Stimulated activated CD4-positive, alpha-beta T cell treated with anti-CD3 and anti-CD28 coated beads, Interleukin-4, amount 100 ng/mL, for 1 hour (primary cell): ENCODE measurements around the gene DNM1.
"Not testable (repeated sequence)": the region's sequence is repeated elsewhere in the genome, so short reads cannot be mapped to it uniquely, and the experiment has no call there.

Experiments
- DNase-seq: peaks from one replicate; pipeline ENCODE4 v3.0.0-alpha.2; 2020

DNM1 gene

DNA sequence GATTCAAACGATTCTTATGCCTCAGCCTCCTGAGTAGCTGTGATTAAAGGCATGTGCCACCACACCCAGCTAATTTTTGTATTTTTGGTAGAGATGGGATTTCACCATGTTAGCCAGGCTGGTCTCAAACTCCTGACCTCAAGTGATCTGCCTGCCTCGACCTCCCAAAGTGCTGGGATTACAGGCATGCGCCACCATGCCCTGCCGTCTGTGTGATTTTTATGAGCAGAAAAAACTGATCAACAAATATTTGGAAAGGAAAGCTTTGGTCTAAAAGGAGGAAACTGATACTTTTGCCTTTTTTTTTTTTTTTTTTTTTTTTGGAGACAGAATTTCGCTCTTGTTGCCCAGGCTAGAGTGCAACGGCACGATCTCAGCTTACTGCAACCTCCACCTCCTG is 27.7 kb downstream of the DNM1 start:
- not testable (repeated sequence) for DNase-seq

DNA sequence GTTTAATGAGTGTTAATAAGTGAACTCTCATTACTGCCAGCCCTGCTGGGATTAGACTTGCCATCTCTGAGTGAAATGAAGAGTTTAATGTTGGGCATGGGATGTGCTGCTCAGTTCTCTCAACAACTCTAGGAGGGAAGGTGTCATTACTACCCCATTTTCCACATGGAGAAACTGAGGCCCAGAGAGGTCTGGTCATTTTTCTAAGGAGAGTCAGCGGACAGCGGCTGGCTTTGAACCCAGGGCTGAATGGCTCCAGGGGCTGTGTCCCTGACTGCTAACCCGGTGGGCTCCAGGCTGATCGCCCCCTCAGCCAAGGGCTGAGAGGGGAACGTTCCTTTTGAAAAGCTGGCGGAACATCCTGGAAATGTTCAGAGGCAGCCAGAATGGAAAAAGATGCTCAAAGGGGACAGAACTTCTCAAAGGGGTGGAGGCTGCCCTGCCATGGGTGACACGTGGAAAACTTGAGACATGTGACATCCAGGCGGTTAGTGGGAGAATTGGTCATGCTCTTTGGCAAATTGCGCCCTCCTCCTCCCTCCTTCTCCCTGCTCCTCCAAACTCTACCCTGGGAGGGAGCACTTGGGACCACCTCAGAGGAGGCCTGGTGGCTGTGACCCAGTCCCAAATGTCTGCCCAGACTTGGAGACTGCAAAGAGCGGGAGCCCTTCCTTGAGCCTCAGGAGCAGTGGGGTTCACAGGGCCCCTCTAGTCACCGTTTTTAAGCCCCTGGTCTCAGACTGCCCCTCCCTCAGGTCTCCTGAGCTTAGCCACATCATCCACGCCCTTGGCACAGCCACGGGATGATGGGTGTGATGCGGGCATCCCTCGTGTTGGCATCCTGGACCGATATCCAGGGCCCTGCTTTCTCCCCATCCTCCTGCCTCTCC is 28.7 kb downstream of the DNM1 start:
- no peak for DNase-seq

DNA sequence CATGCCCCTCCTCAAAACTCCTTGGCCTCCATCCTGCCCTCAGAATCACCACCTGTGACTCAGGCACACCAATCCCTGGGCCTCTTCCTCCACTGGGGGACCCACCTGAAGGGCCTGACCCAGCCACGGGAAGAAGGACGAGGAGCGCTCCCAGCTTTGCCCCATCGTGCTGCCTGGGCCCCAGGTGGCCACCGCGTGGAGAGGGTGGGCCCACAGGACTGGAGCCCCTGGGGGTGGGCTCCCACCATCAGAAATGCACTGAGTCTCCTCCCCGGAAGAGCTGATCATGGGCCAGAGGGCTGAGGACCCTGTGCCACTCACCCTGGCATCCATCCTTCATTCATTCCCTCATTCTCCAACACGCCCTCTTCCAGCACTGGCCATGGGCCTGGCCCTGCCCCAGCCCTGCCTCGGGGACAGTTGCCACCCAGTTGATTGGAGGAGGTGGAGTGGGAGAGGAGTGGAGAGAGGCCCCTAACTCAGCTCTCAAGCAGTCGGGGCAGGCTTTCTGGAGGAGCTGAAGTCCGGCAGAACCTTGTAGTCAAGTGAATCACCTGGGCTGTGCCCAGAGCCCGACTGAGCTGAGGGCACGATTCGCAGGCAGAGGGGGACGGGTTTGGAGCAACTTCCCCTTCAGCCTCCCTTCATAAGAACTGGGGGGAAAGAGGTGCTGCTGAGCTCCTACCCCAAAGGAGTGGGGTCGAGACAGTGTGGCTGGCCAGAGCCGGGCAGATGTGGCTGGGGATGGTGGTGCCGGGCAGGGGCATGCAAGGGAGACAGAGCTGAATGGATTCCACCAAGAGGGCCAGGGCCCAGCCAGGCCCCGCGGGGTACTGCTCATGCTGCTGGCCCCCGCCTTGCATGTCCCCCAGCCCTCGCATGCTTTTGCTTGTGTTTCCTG is 29.6 kb downstream of the DNM1 start:
- no peak for DNase-seq

DNA sequence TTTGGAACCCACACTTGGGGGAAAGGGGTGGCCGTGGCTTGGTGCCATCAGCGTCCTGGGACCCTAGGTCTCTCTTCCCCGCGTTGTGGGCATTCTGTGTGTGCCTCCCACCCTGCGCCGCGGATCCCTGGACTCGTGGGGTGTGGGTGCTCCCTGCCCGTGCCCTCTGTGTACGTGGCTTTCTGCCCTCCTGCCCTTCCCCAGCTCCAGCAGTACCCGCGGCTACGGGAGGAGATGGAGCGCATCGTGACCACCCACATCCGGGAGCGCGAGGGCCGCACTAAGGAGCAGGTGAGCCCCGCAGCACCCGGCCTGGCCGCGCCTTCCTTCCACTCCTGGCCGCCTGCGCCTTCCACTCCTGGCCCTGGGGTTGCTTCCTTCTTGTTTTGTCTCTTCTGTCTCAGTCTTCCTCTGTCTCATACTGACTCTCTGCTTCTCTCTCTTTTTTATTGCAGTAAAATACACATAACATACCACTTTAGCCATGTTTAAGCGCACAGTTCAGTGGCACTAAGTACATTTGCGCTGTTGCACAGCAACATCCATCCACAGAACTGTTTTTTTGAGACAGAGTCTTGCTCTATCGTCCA is 30.7 kb downstream of the DNM1 start:
- no peak for DNase-seq

DNA sequence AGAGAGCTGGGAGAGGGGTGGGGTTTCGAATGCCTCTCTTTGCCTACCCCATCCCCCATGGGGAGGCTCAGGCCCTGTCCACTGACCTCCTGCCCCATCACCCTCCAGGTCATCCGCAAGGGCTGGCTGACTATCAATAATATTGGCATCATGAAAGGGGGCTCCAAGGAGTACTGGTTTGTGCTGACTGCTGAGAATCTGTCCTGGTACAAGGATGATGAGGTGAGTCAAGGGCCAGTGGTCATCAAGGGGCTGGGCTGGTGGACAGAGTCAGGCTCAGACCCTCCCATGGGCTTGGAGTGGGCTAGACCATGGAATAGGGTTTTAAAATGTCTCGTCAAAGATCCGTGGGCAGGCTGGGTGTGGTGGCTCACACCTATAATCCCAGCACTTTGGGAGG is 38.9 kb downstream of the DNM1 start:
- no peak for DNase-seq

DNA sequence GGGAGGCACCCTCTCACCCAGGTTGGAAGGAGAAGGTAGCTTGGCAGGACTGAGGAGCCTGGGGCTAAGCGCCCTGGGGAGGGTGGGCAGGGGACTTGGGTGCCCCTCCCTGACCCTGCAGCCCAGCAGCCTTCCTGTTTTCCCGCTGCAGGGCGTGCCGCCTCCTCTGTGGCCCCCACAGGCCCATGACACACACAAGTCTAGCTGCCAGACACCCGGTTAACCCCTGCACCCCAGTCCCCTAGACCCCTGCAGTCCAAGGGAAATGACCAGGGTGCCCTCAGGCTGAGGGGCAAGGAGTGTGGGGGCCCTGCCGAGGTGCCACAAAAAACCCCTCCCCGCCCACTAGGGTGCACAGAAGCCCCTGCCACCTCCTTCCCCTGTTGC is 39.6 kb downstream of the DNM1 start:
- DNase-seq, result no peak

DNA sequence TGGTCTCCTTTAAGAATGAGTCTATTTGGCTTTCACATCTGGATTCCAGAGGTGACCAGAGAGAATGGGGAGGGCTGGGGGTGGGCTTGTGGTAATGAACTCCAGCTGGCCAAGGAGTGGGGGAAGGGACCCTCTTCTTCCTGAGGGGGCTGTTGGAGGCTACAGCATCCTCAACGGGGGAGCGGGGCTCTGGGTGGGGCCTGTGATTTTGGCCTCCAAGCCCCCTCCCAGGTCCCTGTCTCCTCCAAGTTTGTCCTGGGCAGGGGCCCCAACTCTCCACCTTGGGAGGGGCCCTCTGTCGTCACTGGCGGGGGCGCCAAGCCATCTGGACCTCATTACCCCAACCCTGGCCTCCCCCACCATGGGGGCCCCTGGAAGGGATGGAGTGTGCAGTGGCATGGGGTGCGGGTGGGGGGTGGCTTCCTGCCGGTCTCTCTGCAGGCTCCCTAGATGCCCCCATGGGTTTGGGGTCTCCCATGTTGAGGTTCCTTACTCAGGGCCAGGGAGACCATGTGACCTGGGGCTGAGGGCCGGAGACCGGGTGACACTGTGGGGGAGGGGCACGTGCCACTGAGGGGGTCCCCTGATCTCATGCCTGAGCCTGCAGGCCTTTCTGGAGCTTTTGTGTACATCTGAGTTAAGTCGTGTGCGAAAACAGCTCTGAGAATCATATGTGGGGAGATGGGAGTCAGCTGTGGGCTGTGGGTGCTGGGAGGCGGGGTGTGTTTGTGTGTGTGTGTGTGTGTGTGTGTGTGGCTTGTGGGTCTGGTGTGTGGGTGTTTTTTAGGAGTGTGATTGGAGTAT is 40.2 kb downstream of the DNM1 start:
- DNase-seq, result no peak

DNA sequence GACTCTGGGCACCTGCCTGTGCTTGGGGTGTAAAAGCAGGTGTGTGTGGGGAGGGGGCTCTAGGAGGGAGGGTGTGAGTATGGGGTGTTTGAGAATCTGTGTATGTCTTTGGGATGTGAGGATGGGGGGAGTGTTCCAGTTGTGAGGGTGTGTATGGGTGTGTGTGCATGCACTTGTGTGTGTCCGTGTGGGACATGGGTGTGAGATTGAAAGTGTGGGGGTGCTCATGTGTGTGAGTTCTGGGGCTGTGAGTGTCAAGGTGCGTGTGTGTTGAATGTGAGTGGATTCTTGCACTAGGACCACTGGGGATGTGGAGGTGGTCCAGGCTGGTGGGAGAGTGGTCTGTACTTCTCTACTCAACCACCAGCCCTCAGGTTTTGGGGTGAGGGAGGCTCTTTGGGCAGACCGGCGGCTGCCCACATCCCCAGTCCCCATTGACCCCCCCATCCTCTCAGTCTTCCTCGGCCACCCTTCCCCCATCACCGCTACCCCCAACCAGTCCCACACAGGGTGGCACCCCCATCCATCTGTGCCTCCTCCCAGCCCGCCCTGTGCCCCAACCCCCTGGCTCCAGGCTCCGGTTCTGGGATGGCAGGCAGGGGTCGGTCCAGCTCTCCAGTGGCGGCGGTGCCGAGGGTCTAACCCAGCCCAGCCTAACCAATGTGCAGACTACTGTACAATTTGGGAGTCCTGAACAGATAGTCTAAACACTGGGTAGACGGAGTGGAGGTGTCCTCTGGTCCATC is 41.1 kb downstream of the DNM1 start:
- DNase-seq, result no peak

DNA sequence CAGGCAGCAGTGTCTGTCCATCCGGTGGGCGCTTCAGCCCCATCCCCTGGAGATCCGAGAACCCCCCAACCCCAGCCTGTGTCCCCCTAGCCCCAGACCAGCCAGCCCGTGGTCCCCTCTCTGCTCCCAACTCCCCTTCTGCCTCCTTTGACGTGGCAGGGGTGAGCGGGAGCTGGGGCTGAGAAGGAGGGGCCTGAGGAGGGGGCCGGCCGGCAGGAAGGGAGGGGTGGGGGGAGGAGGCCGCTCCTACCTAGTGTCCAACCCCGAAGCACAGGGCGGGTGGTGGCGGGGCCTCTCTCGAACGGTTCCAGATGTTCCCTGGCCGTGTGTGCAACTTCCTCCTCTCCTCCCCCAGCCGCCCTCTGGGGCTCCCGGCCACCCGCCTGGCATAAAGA is 41.7 kb downstream of the DNM1 start:
- DNase-seq, result no peak

DNA sequence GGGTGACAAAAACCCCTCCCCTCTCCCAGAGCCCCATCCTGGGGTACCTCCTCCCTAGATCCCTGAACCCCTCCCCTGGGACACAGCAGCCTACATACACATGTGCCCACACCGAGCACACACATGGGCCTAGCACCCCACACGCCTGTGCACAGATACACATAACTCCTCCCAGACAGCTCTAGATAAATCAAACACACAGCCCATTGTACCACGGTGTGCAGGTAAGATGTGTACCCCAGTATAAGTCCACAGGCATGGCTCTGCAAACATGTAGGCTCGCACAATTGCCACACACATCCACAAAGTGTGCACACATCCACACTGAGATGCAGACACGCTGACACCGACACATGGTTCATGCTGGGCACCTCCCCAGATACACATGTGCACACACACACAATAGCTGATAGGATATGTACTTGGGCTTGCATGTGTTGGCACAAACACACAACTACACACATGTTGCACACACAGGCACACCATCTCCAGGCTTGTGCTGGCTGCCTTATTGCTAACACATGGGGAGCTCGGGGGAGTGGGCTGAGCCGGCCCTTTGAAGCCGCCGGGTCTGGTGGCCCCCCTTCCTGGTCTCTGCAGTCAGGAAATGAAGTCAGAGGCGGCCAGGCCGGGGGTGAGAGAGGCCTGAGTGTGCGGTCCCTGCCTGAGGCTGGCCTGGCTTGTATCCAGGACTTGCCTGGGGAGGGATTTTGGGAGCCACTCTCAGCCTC is 42.4 kb downstream of the DNM1 start:
- no peak for DNase-seq

DNA sequence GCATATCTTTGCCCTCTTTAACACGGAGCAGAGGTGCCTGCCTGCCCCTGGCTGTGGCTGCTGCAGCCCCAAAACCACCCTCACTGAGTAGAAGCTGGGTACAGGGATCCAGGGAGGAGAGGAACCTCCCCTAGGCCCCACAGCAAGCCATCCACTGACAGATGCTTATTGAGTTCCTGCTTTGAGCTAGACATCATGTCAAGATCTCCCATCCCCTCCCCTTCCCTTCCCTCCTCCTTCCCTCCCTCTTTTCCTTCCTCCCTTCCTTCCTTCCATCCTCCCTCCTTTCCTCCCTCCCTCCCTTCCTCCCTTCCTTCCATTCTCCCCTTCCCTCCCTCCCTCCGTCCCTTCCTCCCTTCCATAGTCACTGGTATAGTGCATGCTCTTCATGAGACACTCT is 43.3 kb downstream of the DNM1 start:
- no peak for DNase-seq

DNA sequence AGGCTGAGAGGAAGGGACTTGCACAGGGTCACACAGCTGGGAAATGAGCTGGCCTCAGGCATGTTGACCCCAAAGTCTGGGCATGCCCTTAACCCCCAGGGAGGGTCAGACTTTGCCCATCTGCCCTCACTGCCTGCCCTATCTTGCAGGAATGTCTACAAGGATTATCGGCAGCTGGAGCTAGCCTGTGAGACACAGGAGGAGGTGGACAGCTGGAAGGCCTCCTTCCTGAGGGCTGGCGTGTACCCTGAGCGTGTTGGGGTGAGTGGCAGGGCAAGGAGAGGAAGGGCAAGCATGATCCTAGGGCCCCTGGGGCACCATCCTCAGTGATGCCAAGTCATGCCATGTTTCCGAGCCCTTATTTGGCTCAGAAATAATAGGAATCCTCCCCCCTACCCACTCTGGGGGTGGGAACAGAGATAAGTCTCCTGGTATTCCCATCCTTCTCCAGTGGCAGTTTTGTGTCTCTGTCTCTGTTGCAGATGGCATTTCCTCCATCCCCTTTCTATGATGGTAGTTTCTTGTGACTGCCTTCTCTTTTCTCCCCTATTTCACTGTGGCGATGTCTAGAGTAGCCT is 44.1 kb downstream of the DNM1 start:
- no peak for DNase-seq

DNA sequence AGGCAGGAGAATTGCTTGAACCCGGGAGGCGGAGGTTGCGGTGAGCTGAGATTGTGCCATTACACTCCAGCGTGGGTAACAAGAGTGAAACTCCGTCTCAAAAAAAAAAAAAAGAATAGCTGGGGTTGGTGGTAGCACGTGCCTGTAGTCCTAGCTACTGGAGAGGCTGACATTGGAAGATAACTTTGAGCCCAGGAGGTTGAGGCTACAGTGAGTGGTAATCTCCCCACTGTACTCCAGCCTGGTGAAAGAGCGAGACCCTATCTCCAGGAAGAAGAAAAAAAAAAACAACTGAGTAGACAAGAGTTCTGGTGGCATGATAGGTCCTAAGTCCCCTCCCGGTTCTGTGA is 46.4 kb downstream of the DNM1 start:
- DNase-seq, result no peak

DNA sequence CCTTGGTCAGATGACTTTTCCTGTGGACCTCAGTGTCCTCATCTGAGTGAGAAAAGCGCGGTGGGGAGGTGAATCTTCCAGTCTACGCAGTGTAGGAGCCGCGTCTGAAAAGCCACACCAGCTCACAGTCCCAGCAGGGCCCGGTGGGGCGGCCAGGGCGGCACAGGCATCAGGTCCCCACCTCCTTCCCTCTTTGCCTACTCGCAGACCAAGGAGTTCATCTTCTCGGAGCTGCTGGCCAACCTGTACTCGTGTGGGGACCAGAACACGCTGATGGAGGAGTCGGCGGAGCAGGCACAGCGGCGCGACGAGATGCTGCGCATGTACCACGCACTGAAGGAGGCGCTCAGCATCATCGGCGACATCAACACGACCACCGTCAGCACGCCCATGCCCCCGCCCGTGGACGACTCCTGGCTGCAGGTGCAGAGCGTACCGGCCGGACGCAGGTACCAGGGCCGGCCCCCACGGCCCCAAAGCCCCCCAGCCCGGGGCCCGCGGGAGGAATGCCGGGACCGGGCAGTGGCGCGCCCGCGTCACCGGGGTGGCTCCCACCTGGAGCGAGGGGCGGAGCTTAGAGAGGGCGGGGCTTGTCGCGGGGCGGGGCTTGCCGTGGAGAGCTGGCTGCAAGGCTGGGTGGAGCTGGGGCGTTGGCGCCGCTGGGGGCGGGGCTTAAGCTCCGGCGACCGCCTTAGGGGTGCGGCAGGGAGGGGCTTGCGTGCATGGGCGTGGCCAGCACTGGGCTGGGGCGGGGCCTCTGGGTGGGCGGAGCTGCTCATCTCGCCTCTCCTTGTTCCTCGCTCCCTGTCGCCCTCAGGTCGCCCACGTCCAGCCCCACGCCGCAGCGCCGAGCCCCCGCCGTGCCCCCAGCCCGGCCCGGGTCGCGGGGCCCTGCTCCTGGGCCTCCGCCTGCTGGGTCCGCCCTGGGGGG is 47.0 kb downstream of the DNM1 start:
- DNase-seq, result peak; percentile 99

DNA sequence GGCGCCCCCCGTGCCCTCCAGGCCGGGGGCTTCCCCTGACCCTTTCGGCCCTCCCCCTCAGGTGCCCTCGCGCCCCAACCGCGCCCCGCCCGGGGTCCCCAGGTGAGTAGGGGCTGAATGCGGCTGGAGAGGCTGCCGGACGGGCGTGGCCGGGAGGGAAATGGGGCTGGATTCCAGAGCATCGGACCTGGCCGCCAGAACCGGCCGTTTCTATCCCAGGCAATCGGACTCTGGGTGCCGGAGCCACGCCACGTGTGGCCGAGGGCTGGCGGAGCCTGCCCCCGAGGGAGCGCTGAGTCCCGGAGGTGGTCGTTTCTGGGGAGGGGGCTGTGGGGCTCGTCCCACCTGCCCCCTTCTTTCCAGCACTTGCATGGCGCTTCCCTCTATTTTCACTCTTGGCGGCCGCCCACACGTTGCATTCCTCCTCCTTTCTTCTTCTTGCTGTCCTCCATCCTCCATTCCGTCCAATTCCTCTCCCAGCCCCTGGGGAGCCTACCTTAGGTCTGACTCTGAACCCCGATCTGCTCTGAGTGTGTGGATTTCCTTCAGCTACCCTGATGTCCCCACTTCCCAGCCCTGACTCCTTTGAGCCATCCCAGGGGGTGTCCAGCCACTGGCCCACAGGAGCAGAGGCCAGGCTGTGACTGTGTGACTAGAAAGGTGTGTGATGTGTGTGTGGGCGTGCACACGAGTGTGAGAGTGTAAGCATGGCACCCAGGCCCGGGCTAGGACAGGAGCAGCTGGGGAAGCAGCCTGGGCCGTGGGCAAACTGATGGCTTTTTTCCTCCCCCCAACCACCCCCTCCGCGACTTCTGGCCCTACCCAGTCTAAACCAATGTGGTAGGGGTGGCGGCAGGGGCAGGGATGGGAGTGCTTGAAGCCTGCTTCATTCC is 47.9 kb downstream of the DNM1 start:
- peak; percentile 10 for DNase-seq

DNA sequence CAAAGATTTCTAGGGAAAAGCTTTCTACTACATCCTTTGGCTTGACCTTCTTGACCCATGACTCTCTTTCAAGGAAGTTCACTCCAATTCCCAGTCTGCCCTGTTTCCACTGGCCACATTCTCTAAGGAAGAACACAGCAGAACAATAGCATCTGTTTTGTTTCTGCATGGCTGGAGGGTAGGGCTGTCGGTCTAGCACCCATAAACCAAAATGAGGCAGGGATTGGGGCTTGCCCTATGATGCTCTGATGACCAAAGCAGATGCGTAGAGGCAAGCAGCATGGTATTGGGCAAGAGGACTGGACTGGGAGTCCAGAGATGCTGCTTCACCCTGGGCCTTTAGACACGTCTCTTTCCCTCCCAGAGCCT is 48.5 kb downstream of the DNM1 start:
- DNase-seq, result no peak

DNA sequence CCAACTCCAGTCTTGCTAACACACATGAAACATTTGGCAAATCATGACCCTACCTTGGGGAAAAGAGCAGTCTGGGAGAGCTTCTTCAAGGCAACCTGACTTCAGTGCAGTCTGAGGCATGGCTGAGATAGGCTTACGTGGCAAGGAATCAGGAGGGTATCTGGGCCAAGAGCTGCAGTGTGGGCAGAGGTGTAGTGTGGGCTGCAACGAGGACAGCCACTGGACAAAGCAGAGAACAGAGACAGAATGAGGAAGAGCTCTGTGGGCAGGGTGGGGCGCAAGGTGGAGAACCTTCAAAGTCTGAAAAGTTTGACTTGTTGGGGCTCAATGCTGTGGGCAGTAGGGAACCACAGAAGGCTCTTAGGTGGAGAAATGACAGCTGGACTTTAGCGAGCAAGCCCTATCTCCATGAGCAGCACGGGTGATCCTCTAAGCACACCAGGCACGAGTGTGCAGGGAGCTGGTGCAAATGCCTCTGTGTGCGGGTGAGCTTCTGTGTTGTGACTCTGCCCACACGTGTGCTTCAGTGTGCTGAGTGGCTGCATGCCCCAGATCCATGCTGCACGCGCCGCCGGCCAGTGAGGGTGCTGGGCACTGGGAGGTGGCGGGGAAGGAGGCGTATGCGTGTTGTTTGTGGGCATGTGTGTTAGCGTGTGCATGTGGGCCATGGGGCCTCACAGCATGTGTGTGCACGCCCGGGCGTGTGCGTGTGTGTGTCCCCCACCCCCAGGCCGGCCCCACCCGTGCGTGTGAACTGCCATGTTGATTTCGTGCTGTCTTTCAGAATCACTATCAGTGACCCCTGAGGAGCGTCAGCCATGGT is 49.3 kb downstream of the DNM1 start:
- DNase-seq, result no peak
